ENCODE data around the gene AP1S1. TPM values are rescaled to one million over a fixed set of nuclear protein-coding genes. Genes with fewer than 3 reads are reported as not detected.

Gene AP1S1
- total and polyA plus RNA-seq, 2 of the 13 experiments (the other 11 are each of a cell fraction or from before 2014, with no cell fraction given) = 57.5 to 68.1 TPM

DNA sequence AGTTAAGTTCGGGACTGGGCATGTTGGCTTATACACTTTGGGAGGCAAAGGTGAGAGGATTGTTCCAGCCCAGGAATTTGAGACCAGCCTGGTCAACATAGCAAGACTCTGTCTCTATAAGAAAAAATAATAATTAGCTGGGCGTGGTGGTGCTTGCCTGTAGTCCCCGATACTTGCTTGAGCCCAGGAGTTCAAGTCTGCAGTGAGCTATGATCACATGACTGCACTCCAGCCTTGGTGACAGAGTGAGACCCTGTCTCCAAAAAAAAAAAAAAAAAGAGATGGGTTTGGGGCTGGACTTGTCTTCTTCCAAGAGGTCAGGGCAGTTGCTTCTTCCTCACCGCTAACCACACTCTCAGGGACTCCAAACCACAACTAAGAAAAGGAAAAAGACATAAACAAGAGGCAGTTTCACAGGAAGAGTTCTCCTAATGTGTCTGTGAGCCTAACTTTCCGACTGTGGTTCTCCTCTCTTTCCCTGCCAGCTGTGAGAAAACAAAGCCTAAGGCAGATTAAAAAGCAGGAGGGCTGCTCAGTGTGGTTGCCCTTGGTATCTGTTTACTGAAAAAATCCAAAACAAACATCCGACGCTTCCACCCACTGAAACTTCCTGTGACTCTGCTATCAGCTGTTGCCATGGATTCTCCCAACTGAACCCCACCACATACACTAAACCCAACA is 29.8 kb upstream of the AP1S1 start (continued):
- TF ChIP-seq, protein P1, sequence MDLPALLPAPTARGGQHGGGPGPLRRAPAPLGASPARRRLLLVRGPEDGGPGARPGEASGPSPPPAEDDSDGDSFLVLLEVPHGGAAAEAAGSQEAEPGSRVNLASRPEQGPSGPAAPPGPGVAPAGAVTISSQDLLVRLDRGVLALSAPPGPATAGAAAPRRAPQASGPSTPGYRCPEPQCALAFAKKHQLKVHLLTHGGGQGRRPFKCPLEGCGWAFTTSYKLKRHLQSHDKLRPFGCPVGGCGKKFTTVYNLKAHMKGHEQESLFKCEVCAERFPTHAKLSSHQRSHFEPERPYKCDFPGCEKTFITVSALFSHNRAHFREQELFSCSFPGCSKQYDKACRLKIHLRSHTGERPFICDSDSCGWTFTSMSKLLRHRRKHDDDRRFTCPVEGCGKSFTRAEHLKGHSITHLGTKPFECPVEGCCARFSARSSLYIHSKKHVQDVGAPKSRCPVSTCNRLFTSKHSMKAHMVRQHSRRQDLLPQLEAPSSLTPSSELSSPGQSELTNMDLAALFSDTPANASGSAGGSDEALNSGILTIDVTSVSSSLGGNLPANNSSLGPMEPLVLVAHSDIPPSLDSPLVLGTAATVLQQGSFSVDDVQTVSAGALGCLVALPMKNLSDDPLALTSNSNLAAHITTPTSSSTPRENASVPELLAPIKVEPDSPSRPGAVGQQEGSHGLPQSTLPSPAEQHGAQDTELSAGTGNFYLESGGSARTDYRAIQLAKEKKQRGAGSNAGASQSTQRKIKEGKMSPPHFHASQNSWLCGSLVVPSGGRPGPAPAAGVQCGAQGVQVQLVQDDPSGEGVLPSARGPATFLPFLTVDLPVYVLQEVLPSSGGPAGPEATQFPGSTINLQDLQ (CRISPR knock-in tag; IDR thresholded peaks at IDR 0.05) = no peak
- TF ChIP-seq MEF2D (CRISPR knock-in tag; IDR thresholded peaks at IDR 0.05) = peak; percentile 73
- TF ChIP-seq NR1H2 (CRISPR knock-in tag; IDR thresholded peaks at IDR 0.05; ENCODE audit: borderline replicate concordance, low read depth) = no peak
- TF ChIP-seq EP300 (IDR thresholded peaks at IDR 0.05; ENCODE audit: low read depth in 2 of 2, low read length in 2 of 2) = peak; percentile 66 to 81; a peak in 3 of 4 replicates
- TF ChIP-seq EP300 (CRISPR knock-in tag; IDR thresholded peaks at IDR 0.05; ENCODE audit: borderline replicate concordance) = peak; percentile 51
- no peak for TF ChIP-seq HIVEP1 (CRISPR knock-in tag; IDR thresholded peaks at IDR 0.05)
- TF ChIP-seq IRF2 (CRISPR knock-in tag; IDR thresholded peaks at IDR 0.05) = peak; percentile 64; the same call in 1 of the 2 replicates
- peak; percentile 50 for TF ChIP-seq GABPB1 (CRISPR knock-in tag; IDR thresholded peaks at IDR 0.05)
- no peak for TF ChIP-seq ZKSCAN1 (IDR thresholded peaks at IDR 0.05; ENCODE audit: low read length)
- no peak for TF ChIP-seq NFE2 (CRISPR knock-in tag; IDR thresholded peaks at IDR 0.05)
- no peak for TF ChIP-seq RAD21 (CRISPR knock-in tag; IDR thresholded peaks at IDR 0.05)
- no peak for TF ChIP-seq NR2F2 (IDR thresholded peaks at IDR 0.05; ENCODE audit: borderline replicate concordance, low read depth)
- TF ChIP-seq, protein P2, sequence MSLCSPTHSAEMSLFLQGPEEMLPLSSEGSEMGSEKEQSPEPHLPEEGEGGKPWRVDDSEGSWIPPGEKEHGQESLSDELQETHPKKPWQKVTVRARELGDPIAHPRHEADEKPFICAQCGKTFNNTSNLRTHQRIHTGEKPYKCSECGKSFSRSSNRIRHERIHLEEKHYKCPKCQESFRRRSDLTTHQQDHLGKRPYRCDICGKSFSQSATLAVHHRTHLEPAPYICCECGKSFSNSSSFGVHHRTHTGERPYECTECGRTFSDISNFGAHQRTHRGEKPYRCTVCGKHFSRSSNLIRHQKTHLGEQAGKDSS (CRISPR knock-in tag; IDR thresholded peaks at IDR 0.05; ENCODE audit: borderline replicate concordance, low read depth) = no peak; the same call in 1 of the 2 replicates
- no peak for TF ChIP-seq U2AF2 (IDR thresholded peaks at IDR 0.05; ENCODE audit: low read depth, low read length)
- no peak for TF ChIP-seq GTF2F1 (IDR thresholded peaks at IDR 0.05; ENCODE audit: low read length)
- no peak for TF ChIP-seq MTF2 (CRISPR knock-in tag; IDR thresholded peaks at IDR 0.05; ENCODE audit: borderline replicate concordance)
- peak; percentile 57; the same call in 1 of the 2 replicates for TF ChIP-seq SMYD3 (CRISPR knock-in tag; IDR thresholded peaks at IDR 0.05)
- TF ChIP-seq, protein P3, sequence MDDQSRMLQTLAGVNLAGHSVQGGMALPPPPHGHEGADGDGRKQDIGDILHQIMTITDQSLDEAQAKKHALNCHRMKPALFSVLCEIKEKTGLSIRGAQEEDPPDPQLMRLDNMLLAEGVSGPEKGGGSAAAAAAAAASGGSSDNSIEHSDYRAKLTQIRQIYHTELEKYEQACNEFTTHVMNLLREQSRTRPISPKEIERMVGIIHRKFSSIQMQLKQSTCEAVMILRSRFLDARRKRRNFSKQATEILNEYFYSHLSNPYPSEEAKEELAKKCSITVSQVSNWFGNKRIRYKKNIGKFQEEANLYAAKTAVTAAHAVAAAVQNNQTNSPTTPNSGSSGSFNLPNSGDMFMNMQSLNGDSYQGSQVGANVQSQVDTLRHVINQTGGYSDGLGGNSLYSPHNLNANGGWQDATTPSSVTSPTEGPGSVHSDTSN (CRISPR knock-in tag; IDR thresholded peaks at IDR 0.05; ENCODE audit: borderline replicate concordance) = no peak
- peak; percentile 54; the same call in 1 of the 2 replicates for TF ChIP-seq PPARG (CRISPR knock-in tag; conservative IDR thresholded peaks at IDR 0.05)
- TF ChIP-seq ZSCAN12 (CRISPR knock-in tag; IDR thresholded peaks at IDR 0.05) = no peak
- no peak for TF ChIP-seq RBM22 (optimal IDR thresholded peaks at IDR 0.05; ENCODE audit: low read length)
- no peak for TF ChIP-seq ZNF530 (CRISPR knock-in tag; IDR thresholded peaks at IDR 0.05; ENCODE audit: low read depth)
- TF ChIP-seq, protein P4, sequence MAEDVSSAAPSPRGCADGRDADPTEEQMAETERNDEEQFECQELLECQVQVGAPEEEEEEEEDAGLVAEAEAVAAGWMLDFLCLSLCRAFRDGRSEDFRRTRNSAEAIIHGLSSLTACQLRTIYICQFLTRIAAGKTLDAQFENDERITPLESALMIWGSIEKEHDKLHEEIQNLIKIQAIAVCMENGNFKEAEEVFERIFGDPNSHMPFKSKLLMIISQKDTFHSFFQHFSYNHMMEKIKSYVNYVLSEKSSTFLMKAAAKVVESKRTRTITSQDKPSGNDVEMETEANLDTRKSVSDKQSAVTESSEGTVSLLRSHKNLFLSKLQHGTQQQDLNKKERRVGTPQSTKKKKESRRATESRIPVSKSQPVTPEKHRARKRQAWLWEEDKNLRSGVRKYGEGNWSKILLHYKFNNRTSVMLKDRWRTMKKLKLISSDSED (CRISPR knock-in tag; IDR thresholded peaks at IDR 0.05) = no peak
- TF ChIP-seq TAF1 (CRISPR knock-in tag; IDR thresholded peaks at IDR 0.05) = no peak
- no peak for TF ChIP-seq SMC3 (IDR thresholded peaks at IDR 0.05; ENCODE audit: low read length)

All from HepG2 (cell line).